BE2C (cell line): ENCODE data around the gene UBN2.
A peak's percentile ranks its signal among the peaks of the same experiment; 100 is the strongest.

ENCODE experiments used
- DNase-seq: peaks from one replicate; pipeline ENCODE4 v3.0.0-alpha.2; 2020
- H3K27me3 ChIP-seq: fragments of 250-450 bp; sonication (Bioruptor Pico); 2 replicates; pipeline ENCODE4 v1.5.1; 2020; ENCODE audit warnings: mild to moderate bottlenecking
- H3K36me3 ChIP-seq: fragments of 250-450 bp; sonication (Bioruptor Pico); 2 replicates; pipeline ENCODE4 v1.5.1; 2020; ENCODE audit warnings: mild to moderate bottlenecking
- H3K4me1 ChIP-seq: fragments of 250-450 bp; sonication (Bioruptor Pico); 2 replicates; pipeline ENCODE4 v1.5.1; 2020
- H3K4me3 ChIP-seq: 2 replicates; pipeline ENCODE4 v1.5.1; 2011; ENCODE audit warnings: low read depth, low read length
- H3K9me3 ChIP-seq: fragments of 250-450 bp; sonication (Bioruptor Pico); 2 replicates; pipeline ENCODE4 v1.5.1; 2020
- CTCF ChIP-seq: IDR thresholded peaks from 2 replicates; pipeline ENCODE4 v1.5.1; 2012; ENCODE audit warnings: mild to moderate bottlenecking, low read depth, low read length

Gene UBN2

GRCh38 chr7:139339025-139339424 lies 108.0 kb downstream of the UBN2 start:
- no peaks in the 10 kb centered on the region for H3K9me3 ChIP-seq
- no peak overlapping the region for H3K4me3 ChIP-seq
- no peak for TF ChIP-seq CTCF
- DNase-seq: no peak
- H3K27me3 ChIP-seq: no peaks in the 10 kb centered on the region
- peaks cover 3% of the 10 kb centered on the region for H3K36me3 ChIP-seq
- no peaks in the 10 kb centered on the region for H3K4me1 ChIP-seq

- Histone ChIP-seq H3K9me3 (no peaks in the 10 kb centered on the region), H3K4me1 (no peaks in the 10 kb centered on the region), H3K4me3 (peak overlapping the region; percentile 98), H3K36me3 (peaks cover 3% of the 10 kb centered on the region), H3K27me3 (no peaks in the 10 kb centered on the region)
- no peak for TF ChIP-seq CTCF
- DNase-seq: no peak
Measured at GRCh38 chr7:139339698-139340036, 108.6 kb downstream of the UBN2 start.

GRCh38 chr7:139340037-139340807 lies 109.2 kb downstream of the UBN2 start:
- Histone ChIP-seq H3K9me3 (no peaks in the 10 kb centered on the region), H3K4me3 (peak overlapping the region; percentile 98), H3K36me3 (peaks cover 3% of the 10 kb centered on the region), H3K4me1 (no peaks in the 10 kb centered on the region), H3K27me3 (no peaks in the 10 kb centered on the region)
- peak; percentile 83 for TF ChIP-seq CTCF
- DNase-seq: peak; percentile 97

- H3K4me1 ChIP-seq: no peaks in the 10 kb centered on the region
- H3K4me3 ChIP-seq: peak overlapping the region; percentile 98
- no peak for DNase-seq
- TF ChIP-seq CTCF: no peak
- no peaks in the 10 kb centered on the region for H3K9me3 ChIP-seq
- peaks cover 3% of the 10 kb centered on the region for H3K36me3 ChIP-seq
- H3K27me3 ChIP-seq: no peaks in the 10 kb centered on the region
Measured at GRCh38 chr7:139340808-139341057, 109.7 kb downstream of the UBN2 start.

- Histone ChIP-seq H3K36me3 (peaks cover 4% of the 10 kb centered on the region), H3K4me1 (no peaks in the 10 kb centered on the region), H3K27me3 (no peaks in the 10 kb centered on the region), H3K4me3 (peak within 1 kb of the TSS; percentile 98), H3K9me3 (no peaks in the 10 kb centered on the region)
- peak; percentile 96 for DNase-seq
- peak; percentile 13 for TF ChIP-seq CTCF
Measured at GRCh38 chr7:139341058-139341775, 110.2 kb downstream of the UBN2 start, which contains the start of gene FMC1. FMC1 (plus strand) TSS chr7:139341337; CDS start chr7:139341385, 48 bp downstream.

- H3K4me1 ChIP-seq: no peaks in the 10 kb centered on the region
- TF ChIP-seq CTCF: no peak
- no peak for DNase-seq
Measured at GRCh38 chr7:139341776-139342226, 110.8 kb downstream of the UBN2 start.

More at GRCh38 chr7:139341776-139342226, 110.8 kb downstream of the UBN2 start:
- Histone ChIP-seq H3K27me3 (no peaks in the 10 kb centered on the region), H3K9me3 (no peaks in the 10 kb centered on the region), H3K36me3 (peaks cover 10% of the 10 kb centered on the region), H3K4me3 (peak overlapping the region; percentile 98)
